Kidney (tissue), 14 donors: Measurements from ENCODE around the gene STIM1. TPM values are rescaled to one million over a fixed set of nuclear protein-coding genes. Genes with fewer than 3 reads are reported as not detected.

Source experiments
- DNase-seq, 5 donors: peaks; one replicate each; pipeline ENCODE4 v3.0.0-alpha.2; 2013 to 2020
- FAIRE-seq: peaks from 2 replicates; lab custom pipeline; 2012; peaks lifted over from hg19 to GRCh38; lab: Jason Lieb, UNC
- H3K27ac ChIP-seq, 2 donors: one replicate each; pipeline ENCODE4 v1.7.0; 2013; ENCODE audit warnings: low read depth in 2 of 2, low read length in 2 of 2, inconsistent platforms in 1 of 2
- H3K27me3 ChIP-seq: one replicate; pipeline ENCODE4 v1.7.1; 2013; ENCODE audit warnings: low read length, inconsistent platforms; ENCODE audit not compliant: control insufficient read depth, insufficient read depth
- H3K36me3 ChIP-seq, 3 donors: one replicate each; pipeline versions ENCODE4 v1.7.0 to v1.7.1; 2013; ENCODE audit warnings: low read length in 3 of 3, control low read depth in 1 of 3, inconsistent platforms in 1 of 3; ENCODE audit not compliant: insufficient read depth in 3 of 3, control insufficient read depth in 2 of 3
- H3K4me1 ChIP-seq, 3 donors: one replicate each; pipeline versions ENCODE4 v1.7.0 to v1.7.1; 2013; ENCODE audit warnings: low read length in 3 of 3, inconsistent platforms in 1 of 3, low read depth in 1 of 3; ENCODE audit not compliant: control insufficient read depth in 2 of 3, insufficient read depth in 2 of 3
- H3K4me3 ChIP-seq, 3 donors: one replicate each; pipeline versions ENCODE4 v1.7.0 to v1.8.1; 2013; ENCODE audit warnings: low read length in 3 of 3, control low read depth in 1 of 3, inconsistent platforms in 1 of 3
- H3K9ac ChIP-seq, 3 donors: one replicate each; pipeline versions ENCODE4 v1.7.0 to v1.7.1; 2013; ENCODE audit warnings: low read length in 3 of 3, control low read depth in 1 of 3, inconsistent platforms in 1 of 3
- H3K9me3 ChIP-seq, 3 donors: one replicate each; pipeline versions ENCODE4 v1.7.0 to v1.7.1; 2013; ENCODE audit warnings: low read length in 3 of 3, control low read depth in 1 of 3, inconsistent platforms in 1 of 3; ENCODE audit not compliant: control insufficient read depth in 2 of 3, insufficient read depth in 1 of 3
- intact Hi-C: fragments of 100-400 bp; cut with DNase I; formaldehyde crosslinking; loops from one replicate; pipeline ENCODE4 v1.11.1; 2022
- polyA plus RNA-seq: library from polyadenylated mRNA; stranded (reverse); fragments of 350-450 nt; fragmentation: Illumina TruSeq; extraction: RNeasy Lipid Tissue Mini Kit (QIAGEN cat#74804); gene quantifications from one replicate; pipeline ENCODE4 v1.2.3, GENCODE V29; 2014; ENCODE audit warnings: low read depth, low replicate concordance; ENCODE audit not compliant: insufficient read depth
- total RNA-seq: library from RNA; stranded (reverse); fragmentation: NEBNext Ultra II Directional; extraction: Animal tissue kit (Norgen Biotek cat#: 25700); gene quantifications from one replicate; pipeline ENCODE4 v1.2.1, GENCODE V29; 2021
- TF ChIP-seq, protein P1 (sequence below): IDR thresholded peaks from 3 replicates; pipeline ENCODE4 v1.5.1; 2012; ENCODE audit warnings: mild to moderate bottlenecking, moderate library complexity, borderline replicate concordance; ENCODE audit not compliant: insufficient read depth; ENCODE audit errors: extremely low read depth
- donor health status: control.
- donor health status: control.
- donor health status: control.
- donor health status: control.
- donor health status: control.
- donor health status: DM: yes; HTN: yes; CAD: no.
- donor health status: Normal renal cell carcinoma (clear cell type).

Gene STIM1
- total and polyA plus RNA-seq, 2 donors from 2014 or later, result 15.7 to 68.0 TPM

DNA sequence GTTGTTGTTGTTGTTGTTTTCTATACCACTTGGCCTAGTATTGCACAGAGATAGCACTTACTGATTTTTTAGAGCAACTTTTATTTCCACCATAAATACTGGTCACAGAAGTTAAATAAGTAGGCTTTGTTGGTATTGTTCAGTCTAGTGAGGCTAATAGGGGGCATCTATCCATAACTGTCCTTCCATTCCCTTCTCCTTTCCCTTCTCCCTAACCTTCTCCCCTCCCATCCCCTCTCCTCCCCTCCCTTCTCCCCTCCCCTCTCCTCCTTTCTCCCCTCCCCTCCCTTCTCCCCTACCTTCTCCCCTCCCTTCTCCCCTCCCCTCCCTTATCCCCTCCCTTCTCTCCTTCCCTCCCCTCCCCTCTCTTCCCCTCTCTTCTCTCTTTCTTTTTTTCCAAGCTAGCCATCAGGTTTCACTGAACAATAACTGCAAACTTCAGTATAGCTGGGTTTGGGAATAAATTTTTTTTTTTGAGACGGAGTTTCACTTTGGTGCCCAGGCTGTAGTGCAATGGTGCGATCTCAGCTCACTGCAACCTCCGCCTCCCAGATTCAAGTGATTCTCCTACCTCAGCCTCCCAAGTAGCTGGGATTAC lies 56.5 kb downstream of the STIM1 start:
- intact Hi-C loops, result no loop called here
- H3K9me3 ChIP-seq, result no peaks in the 10 kb centered on the region
- no peaks in the 10 kb centered on the region for H3K36me3 ChIP-seq
- TF ChIP-seq, protein P1, sequence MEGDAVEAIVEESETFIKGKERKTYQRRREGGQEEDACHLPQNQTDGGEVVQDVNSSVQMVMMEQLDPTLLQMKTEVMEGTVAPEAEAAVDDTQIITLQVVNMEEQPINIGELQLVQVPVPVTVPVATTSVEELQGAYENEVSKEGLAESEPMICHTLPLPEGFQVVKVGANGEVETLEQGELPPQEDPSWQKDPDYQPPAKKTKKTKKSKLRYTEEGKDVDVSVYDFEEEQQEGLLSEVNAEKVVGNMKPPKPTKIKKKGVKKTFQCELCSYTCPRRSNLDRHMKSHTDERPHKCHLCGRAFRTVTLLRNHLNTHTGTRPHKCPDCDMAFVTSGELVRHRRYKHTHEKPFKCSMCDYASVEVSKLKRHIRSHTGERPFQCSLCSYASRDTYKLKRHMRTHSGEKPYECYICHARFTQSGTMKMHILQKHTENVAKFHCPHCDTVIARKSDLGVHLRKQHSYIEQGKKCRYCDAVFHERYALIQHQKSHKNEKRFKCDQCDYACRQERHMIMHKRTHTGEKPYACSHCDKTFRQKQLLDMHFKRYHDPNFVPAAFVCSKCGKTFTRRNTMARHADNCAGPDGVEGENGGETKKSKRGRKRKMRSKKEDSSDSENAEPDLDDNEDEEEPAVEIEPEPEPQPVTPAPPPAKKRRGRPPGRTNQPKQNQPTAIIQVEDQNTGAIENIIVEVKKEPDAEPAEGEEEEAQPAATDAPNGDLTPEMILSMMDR, result no peak
- FAIRE-seq (no peak), DNase-seq (no peak)
- H3K27ac ChIP-seq, result no peak overlapping the region
- H3K27me3 ChIP-seq, result no peaks in the 10 kb centered on the region
- no peak overlapping the region for H3K9ac ChIP-seq
- no peak overlapping the region for H3K4me3 ChIP-seq
- peaks cover 0 to 3% (median 0%) of the 10 kb centered on the region in 3 donors for H3K4me1 ChIP-seq

DNA sequence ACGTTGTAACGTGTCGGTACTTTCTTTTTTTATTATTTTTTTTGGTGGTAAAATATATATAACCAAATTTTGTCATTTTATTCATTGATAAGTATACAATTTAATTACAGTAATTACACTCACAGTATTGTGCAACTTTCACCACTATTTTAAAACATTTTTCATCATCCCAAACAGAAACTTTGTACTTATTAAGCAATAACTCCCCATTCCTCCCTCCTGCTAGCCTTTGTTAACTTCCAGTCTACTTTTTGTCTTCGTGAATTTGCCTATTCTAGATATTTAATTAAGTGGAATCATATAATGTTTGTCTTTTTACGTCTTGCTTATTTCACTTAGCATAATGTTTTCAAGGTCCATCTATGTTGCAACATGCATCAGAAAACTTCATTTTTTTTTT lies 58.5 kb downstream of the STIM1 start:
- intact Hi-C loops, result no loop called here
- Histone ChIP-seq H3K4me1 (peaks cover 0 to 3% (median 0%) of the 10 kb centered on the region in 3 donors), H3K27me3 (no peaks in the 10 kb centered on the region), H3K9me3 (no peaks in the 10 kb centered on the region), H3K9ac (no peak overlapping the region), H3K36me3 (no peaks in the 10 kb centered on the region), H3K27ac (no peak overlapping the region), H3K4me3 (no peak overlapping the region)
- DNase-seq (no peak), FAIRE-seq (no peak)
- TF ChIP-seq, protein P1, result no peak

DNA sequence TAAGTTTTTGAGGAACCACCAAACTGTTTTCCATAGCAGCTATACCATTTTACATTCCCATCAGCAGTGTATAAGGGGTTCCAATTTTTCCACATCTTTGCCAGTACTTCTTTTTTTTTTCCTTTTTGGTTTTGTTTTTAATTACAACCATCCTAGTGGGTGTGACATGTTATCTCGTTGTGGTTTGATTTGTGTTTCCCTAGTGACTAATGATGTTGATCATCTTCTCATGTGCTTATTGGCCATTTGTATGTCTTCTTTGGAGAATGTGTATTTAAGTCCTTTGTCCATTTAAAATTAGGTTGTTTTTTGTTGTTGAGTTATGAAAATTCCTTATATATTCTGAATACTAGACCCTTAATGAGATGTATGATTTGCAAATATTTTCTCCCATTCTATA lies 59.3 kb downstream of the STIM1 start:
- peaks cover 0 to 3% (median 0%) of the 10 kb centered on the region in 3 donors for H3K4me1 ChIP-seq
- DNase-seq (no peak), FAIRE-seq (no peak)
- H3K4me3 ChIP-seq, result no peak overlapping the region
- H3K9ac ChIP-seq, result no peak overlapping the region
- H3K36me3 ChIP-seq, result no peaks in the 10 kb centered on the region
- no peak overlapping the region for H3K27ac ChIP-seq
- no peaks in the 10 kb centered on the region for H3K9me3 ChIP-seq
- TF ChIP-seq, protein P1, result no peak
- intact Hi-C loops, result no loop called here
- no peaks in the 10 kb centered on the region for H3K27me3 ChIP-seq

DNA sequence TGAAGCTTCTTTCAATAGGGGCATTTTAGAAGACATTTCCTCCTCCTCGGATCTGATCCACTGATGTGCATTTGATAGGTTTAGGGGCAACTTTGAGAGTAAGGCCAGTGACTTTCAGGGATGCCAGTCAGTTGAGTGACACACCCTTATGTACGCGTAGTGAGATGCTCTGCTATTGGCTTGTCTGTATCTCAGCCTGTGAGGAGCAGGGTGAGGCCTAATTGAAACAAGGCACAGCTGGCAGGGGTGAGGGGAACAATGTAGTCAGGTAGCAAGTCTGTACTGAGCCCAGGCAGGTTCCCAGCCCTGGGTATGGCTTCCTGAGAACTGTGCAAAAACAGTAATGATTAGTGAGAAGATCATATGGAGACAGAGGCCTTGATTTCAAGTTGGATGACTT lies 61.5 kb downstream of the STIM1 start:
- intact Hi-C loops, result no loop called here
- TF ChIP-seq, protein P1, result no peak
- no peak for FAIRE-seq

More for the DNA sequence above, 61.5 kb downstream of the STIM1 start:
- no peaks in the 10 kb centered on the region for H3K9me3 ChIP-seq
- H3K4me1 ChIP-seq, result peaks cover 0 to 3% (median 0%) of the 10 kb centered on the region in 3 donors
- no peak overlapping the region for H3K27ac ChIP-seq
- no peak for DNase-seq
- H3K9ac ChIP-seq, result no peak overlapping the region
- no peaks in the 10 kb centered on the region for H3K27me3 ChIP-seq
- H3K4me3 ChIP-seq, result no peak overlapping the region
- H3K36me3 ChIP-seq, result no peaks in the 10 kb centered on the region
